Lung (tissue), 12 donors: Measurements from ENCODE around the gene GABRG3. TPM values are rescaled to one million over a fixed set of nuclear protein-coding genes. Genes with fewer than 3 reads are reported as not detected.

Experiments used
- ATAC-seq: fragments of 200-7000 bp; cut with Tn5 transposase; one replicate; pipeline ENCODE4 v1.9.1; 2020; ENCODE audit warnings: moderate number of reproducible peaks; ENCODE audit not compliant: insufficient read depth, low FRiP score
- DNase-seq, 3 donors: peaks; one replicate each; pipeline ENCODE4 v3.0.0-alpha.2; 2013 to 2017
- H3K27ac ChIP-seq, 2 donors: one replicate each; pipeline ENCODE4 v1.5.1; 2013; ENCODE audit warnings: mild to moderate bottlenecking in 2 of 2, moderate library complexity in 2 of 2, control low read depth in 1 of 2, inconsistent platforms in 1 of 2, low read depth in 1 of 2, low read length in 1 of 2
- H3K27me3 ChIP-seq, 3 donors: one replicate each; pipeline ENCODE4 v1.5.1; 2013; ENCODE audit warnings: low read length in 2 of 3; ENCODE audit not compliant: control insufficient read depth in 3 of 3, insufficient read depth in 3 of 3
- H3K36me3 ChIP-seq, 4 donors: one replicate each; pipeline ENCODE4 v1.5.1; 2013; ENCODE audit warnings: low read length in 4 of 4, mild to moderate bottlenecking in 1 of 4, moderate library complexity in 1 of 4; ENCODE audit not compliant: control insufficient read depth in 4 of 4, insufficient read depth in 4 of 4
- H3K4me1 ChIP-seq, 5 donors: one replicate each; pipeline ENCODE4 v1.5.1; 2013; ENCODE audit warnings: low read length in 5 of 5, mild to moderate bottlenecking in 2 of 5, moderate library complexity in 1 of 5; ENCODE audit not compliant: control insufficient read depth in 5 of 5, insufficient read depth in 5 of 5
- H3K4me3 ChIP-seq: one replicate; pipeline ENCODE4 v1.5.1; 2013; ENCODE audit warnings: mild to moderate bottlenecking, control low read depth, moderate library complexity
- H3K9ac ChIP-seq, 2 donors: one replicate each; pipeline ENCODE4 v1.5.1; 2013; ENCODE audit warnings: low read length in 2 of 2, control low read depth in 1 of 2; ENCODE audit not compliant: insufficient read depth in 1 of 2
- H3K9me3 ChIP-seq, 4 donors: one replicate each; pipeline ENCODE4 v1.5.1; 2013; ENCODE audit warnings: low read length in 3 of 4, mild to moderate bottlenecking in 1 of 4, moderate library complexity in 1 of 4; ENCODE audit not compliant: control insufficient read depth in 4 of 4, insufficient read depth in 3 of 4
- CTCF ChIP-seq: IDR thresholded peaks from 2 replicates; pipeline ENCODE4 v1.5.1; 2012; ENCODE audit warnings: mild to moderate bottlenecking; ENCODE audit errors: control extremely low read depth, extremely low read depth
- WGBS, 2 donors: extraction: QIAGEN DNeasy Blood & Tissue Kit; methylation state at CpG; one replicate each; pipeline ENCODE4 v1.1.7; 2013; 5-methylcytosine and 5-hydroxymethylcytosine counted together
- polyA plus RNA-seq, 2 donors: library from polyadenylated mRNA; stranded (reverse); fragments of 200-250 nt; gene quantifications; one replicate each; pipeline ENCODE4 v1.2.1, GENCODE V29; 2013
- total RNA-seq, 2 donors: library from RNA; depleted of rRNA in 1 of 2; stranded (reverse); fragments of >200 nt in 1 of 2; gene quantifications; one replicate each; pipeline ENCODE4 v1.2.1, GENCODE V29; 2014 to 2021
- donor health status: control.
- donor health status: control.
- donor health status: Bipolar disorder and iron deficiency.
- donor health status: healthy.
- donor health status: DM: yes; HTN: yes; CAD: no.

Gene GABRG3
- total and polyA plus RNA-seq, 4 donors, result 16.9 TPM; not detected in 3

DNA sequence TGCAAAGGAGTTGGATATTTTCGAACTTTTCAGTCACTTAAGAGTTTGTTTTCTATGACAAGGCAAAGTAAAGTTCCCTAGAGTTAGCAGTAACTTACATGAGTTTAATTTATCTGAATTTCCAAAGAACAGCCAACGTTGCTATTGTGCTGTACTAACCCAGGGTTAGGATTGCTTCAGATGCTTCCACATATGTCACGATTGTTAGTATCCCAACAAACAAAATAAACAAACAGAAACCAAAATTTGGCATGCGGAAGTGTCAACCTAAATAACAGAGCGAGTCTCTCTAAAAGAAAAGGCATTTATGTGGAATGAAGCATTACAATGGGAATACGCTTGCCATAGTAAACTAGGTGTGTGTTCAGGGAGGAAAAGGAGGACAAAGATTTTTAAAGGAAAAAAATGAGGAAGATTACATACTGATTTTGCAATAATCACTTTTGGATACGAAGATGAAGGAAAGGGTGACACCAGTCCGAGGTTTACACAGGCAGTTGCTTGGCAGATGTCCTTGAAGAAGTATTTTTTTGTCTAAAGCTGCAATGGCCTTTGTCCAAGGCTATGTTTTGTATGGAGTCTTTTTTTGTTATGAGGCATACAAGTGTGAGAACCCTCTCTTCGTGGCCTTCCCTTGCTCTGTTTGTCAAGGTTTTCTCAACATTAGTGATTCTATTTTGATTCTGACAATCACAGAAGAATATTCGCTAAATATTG is 267.9 kb downstream of the GABRG3 start:
- Histone ChIP-seq H3K27me3 (no peaks in the 10 kb centered on the region), H3K4me3 (no peak overlapping the region), H3K9me3 (peaks cover 0 to 2% (median 0%) of the 10 kb centered on the region in 4 donors), H3K27ac (no peak overlapping the region), H3K9ac (peak overlapping the region in 1 of 2 donors; percentile 42), H3K4me1 (peaks cover 0 to 27% (median 6%) of the 10 kb centered on the region in 5 donors), H3K36me3 (no peaks in the 10 kb centered on the region)
- 55 to 60% methylated on average over 10 of the region's 10 CpGs for WGBS, 2 donors
- ATAC-seq (no peak), DNase-seq (peak; percentile 39 to 88 (median 86))
- no peak for TF ChIP-seq CTCF

GRCh38 chr15:27241943-27242342 is 271.0 kb downstream of the GABRG3 start:
- Histone ChIP-seq H3K36me3 (no peaks in the 10 kb centered on the region), H3K9me3 (peaks cover 0 to 3% (median 0%) of the 10 kb centered on the region in 4 donors), H3K9ac (no peak overlapping the region), H3K27ac (no peak overlapping the region), H3K4me3 (no peak overlapping the region), H3K27me3 (no peaks in the 10 kb centered on the region), H3K4me1 (peaks cover 0 to 27% (median 6%) of the 10 kb centered on the region in 5 donors)
- DNase-seq, result no peak
- no peak for TF ChIP-seq CTCF
- no peak for ATAC-seq
- WGBS, 2 donors, result 74 to 78% methylated on average over 2 of the region's 2 CpGs

DNA sequence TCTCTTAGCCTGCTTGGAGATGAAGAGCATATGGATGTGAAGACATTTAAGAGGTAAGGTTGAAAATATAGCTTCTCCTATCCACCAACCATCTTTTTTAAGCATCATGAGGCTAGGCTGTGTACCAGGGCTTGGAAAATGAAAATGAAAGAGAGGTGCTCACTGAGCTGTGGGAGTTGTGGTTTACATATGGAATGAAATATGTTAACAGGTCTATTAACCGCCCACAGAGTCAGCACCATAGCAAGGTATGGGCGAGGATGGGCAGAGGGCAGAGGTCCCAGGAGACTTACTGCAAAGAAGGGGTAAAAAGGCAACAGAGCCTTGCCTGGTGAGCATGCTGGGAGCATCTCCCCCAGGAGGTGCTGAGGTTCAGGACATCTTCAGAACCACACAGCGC is 273.1 kb downstream of the GABRG3 start:
- ATAC-seq (no peak), DNase-seq (no peak)
- no peak overlapping the region for H3K9ac ChIP-seq
- peaks cover 0 to 6% (median 0%) of the 10 kb centered on the region in 5 donors for H3K4me1 ChIP-seq
- no peak overlapping the region for H3K4me3 ChIP-seq
- peaks cover 0 to 3% (median 0%) of the 10 kb centered on the region in 4 donors for H3K9me3 ChIP-seq
- H3K36me3 ChIP-seq, result no peaks in the 10 kb centered on the region
- no peak for TF ChIP-seq CTCF
- no peak overlapping the region for H3K27ac ChIP-seq
- no peaks in the 10 kb centered on the region for H3K27me3 ChIP-seq
- WGBS, 2 donors, result 91 to 92% methylated on average over 3 of the region's 3 CpGs

DNA sequence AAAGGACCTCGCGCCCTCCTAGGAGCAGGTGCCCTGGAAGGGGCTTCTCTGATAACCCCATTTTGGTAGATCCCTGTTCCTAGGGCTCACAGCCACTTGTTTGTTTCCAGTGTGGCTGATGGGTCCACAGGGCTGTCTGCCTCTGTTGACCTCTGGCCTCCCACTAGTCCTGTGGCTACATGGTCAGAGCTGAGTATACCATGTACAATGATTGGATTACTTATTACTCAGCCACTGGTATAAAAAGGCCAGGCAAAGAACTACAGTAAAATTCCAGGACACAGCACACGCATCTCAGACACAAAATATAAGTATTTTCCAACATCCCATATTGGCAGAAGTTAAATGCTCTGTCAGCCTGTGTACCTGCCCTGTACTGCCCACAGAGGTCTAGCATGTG is 277.3 kb downstream of the GABRG3 start:
- Histone ChIP-seq H3K9me3 (peaks cover 0 to 6% (median 0%) of the 10 kb centered on the region in 4 donors), H3K36me3 (no peaks in the 10 kb centered on the region), H3K27ac (no peak overlapping the region), H3K27me3 (no peaks in the 10 kb centered on the region), H3K4me1 (no peaks in the 10 kb centered on the region), H3K4me3 (no peak overlapping the region), H3K9ac (no peak overlapping the region)
- DNase-seq (no peak), ATAC-seq (no peak)
- 90 to 95% methylated on average over 3 of the region's 3 CpGs for WGBS, 2 donors
- no peak for TF ChIP-seq CTCF
